OCI-LY3 (cell line): Measurements from ENCODE around the gene LRP11.

ENCODE experiments used
- H2AFZ ChIP-seq: fragments of 200-600, 300-600 bp; shearing (Covaris generic); 2 replicates; pipeline ENCODE4 v1.6.0; 2014; ENCODE audit warnings: antibody characterized with exemption, low read depth, low read length
- H3K27ac ChIP-seq: fragments of 200-600, 300-600 bp; sonication (generic); 2 replicates; pipeline ENCODE4 v1.5.1; 2014; ENCODE audit warnings: mild to moderate bottlenecking, low read length, moderate library complexity, mixed read lengths
- H3K27me3 ChIP-seq: fragments of 200-600, 300-600 bp; sonication (generic); 2 replicates; pipeline ENCODE4 v1.6.1; 2014; ENCODE audit warnings: low read depth, low read length, mixed read lengths
- H3K36me3 ChIP-seq: fragments of 200-600, 300-600 bp; sonication (generic); replicated peaks from 2 replicates; pipeline ENCODE3; 2014; ENCODE audit warnings: low read depth, low read length, mixed read lengths
- H3K4me1 ChIP-seq: fragments of 300-600, 200-600 bp; sonication (generic); 2 replicates; pipeline ENCODE4 v1.6.1; 2014; ENCODE audit warnings: low read length, mixed read lengths
- H3K4me2 ChIP-seq: fragments of 200-600, 300-600 bp; sonication (generic); 2 replicates; pipeline ENCODE4 v1.6.1; 2014; ENCODE audit warnings: low read length, mixed read lengths
- H3K4me3 ChIP-seq: fragments of 300-600, 200-600 bp; sonication (generic); 2 replicates; pipeline ENCODE4 v1.5.1; 2014; ENCODE audit warnings: antibody characterized with exemption, mild to moderate bottlenecking, low read length, moderate library complexity
- H3K79me2 ChIP-seq: fragments of 300-600, 200-600 bp; shearing (Covaris generic); 2 replicates; pipeline ENCODE4 v1.6.1; 2014; ENCODE audit warnings: mild to moderate bottlenecking, low read length, mixed read lengths
- H3K9ac ChIP-seq: fragments of 300-600, 200-600 bp; shearing (Covaris generic); 2 replicates; pipeline ENCODE4 v1.6.0; 2014; ENCODE audit warnings: mild to moderate bottlenecking, low read length, moderate library complexity
- H3K9me3 ChIP-seq: fragments of 200-600, 300-600 bp; shearing (Covaris generic); 2 replicates; pipeline ENCODE4 v1.6.1; 2014; ENCODE audit warnings: low read length, mixed read lengths; ENCODE audit not compliant: insufficient read depth
- H4K20me1 ChIP-seq: fragments of 200-600, 300-600 bp; sonication (generic); 2 replicates; pipeline ENCODE4 v1.6.1; 2016; ENCODE audit warnings: low read length, mixed read lengths; ENCODE audit not compliant: insufficient read depth
- EZH2phosphoT487 ChIP-seq: fragments of 200-600 bp; shearing (Covaris generic); IDR thresholded peaks from 2 replicates; pipeline ENCODE4 v1.6.1; 2018; ENCODE audit warnings: antibody characterized with exemption, mixed run types, low read depth
- TF ChIP-seq, protein P1 (sequence below): fragments of 200-600, 300-600 bp; sonication (generic); IDR thresholded peaks from 2 replicates; pipeline ENCODE4 v1.5.1; 2014; ENCODE audit warnings: antibody characterized with exemption, low read length, low read depth

The LRP11 gene

DNA sequence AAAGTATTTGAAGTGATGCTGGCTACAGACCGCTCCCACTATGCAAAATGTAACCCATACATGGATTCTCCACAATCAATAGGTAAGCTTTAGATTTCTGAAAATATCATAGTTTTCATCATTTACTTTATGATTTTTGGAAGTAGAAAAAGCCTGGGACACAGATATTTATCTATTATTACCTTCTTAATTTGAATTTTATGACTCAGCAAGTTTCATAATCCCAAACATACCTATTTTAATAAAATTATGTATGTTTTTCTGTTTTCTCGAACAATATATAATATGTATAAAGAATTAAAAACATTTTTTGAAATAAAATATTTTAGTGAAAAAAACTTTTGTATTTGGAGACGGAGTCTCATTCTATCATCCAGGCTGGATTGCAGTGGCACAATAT lies 93.0 kb downstream of the LRP11 start:
- Histone ChIP-seq H2AFZ (no peak overlapping the region), H3K79me2 (peaks cover 16% of the 10 kb centered on the region), H3K36me3 (peaks cover 18% of the 10 kb centered on the region), H3K9me3 (no peaks in the 10 kb centered on the region), H3K9ac (no peak overlapping the region), H3K4me3 (no peak overlapping the region), H3K4me2 (no peak overlapping the region), H4K20me1 (no peaks in the 10 kb centered on the region), H3K27ac (no peak overlapping the region), H3K4me1 (no peaks in the 10 kb centered on the region), H3K27me3 (no peaks in the 10 kb centered on the region)
- TF ChIP-seq, protein P1, sequence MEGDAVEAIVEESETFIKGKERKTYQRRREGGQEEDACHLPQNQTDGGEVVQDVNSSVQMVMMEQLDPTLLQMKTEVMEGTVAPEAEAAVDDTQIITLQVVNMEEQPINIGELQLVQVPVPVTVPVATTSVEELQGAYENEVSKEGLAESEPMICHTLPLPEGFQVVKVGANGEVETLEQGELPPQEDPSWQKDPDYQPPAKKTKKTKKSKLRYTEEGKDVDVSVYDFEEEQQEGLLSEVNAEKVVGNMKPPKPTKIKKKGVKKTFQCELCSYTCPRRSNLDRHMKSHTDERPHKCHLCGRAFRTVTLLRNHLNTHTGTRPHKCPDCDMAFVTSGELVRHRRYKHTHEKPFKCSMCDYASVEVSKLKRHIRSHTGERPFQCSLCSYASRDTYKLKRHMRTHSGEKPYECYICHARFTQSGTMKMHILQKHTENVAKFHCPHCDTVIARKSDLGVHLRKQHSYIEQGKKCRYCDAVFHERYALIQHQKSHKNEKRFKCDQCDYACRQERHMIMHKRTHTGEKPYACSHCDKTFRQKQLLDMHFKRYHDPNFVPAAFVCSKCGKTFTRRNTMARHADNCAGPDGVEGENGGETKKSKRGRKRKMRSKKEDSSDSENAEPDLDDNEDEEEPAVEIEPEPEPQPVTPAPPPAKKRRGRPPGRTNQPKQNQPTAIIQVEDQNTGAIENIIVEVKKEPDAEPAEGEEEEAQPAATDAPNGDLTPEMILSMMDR, result no peak
- TF ChIP-seq EZH2phosphoT487, result no peak

DNA sequence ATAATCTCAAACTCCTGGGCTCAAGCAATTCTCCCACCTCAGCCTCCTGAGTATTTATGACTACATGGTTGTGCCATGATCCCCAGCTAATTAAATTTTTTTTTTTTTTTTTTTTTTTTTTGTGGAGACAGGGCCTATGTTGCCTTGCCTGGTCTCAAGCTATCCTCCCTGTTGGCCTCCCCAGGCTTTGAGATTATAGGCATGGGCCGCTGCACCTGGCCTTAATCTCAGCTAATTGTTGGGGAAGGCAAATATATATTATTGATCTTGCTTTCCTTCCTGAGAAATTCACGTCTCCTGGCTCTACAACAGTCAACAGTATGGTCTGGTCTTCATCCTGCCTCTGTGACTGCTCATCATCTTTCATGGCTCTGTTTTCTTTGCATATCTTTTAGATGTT lies 94.5 kb downstream of the LRP11 start:
- Histone ChIP-seq H3K27ac (no peak overlapping the region), H3K9me3 (0 out of 2 replicates have a peak, but pooled peaks cover 2% of the 10 kb centered on the region), H4K20me1 (no peaks in the 10 kb centered on the region), H3K4me2 (no peak overlapping the region), H3K9ac (no peak overlapping the region), H3K27me3 (no peaks in the 10 kb centered on the region), H2AFZ (no peak overlapping the region), H3K4me1 (no peaks in the 10 kb centered on the region), H3K4me3 (no peak overlapping the region), H3K79me2 (peaks cover 20% of the 10 kb centered on the region), H3K36me3 (peaks cover 19% of the 10 kb centered on the region)
- no peak for TF ChIP-seq EZH2phosphoT487
- TF ChIP-seq, protein P1, result no peak
